Measurements from ENCODE around the gene ESYT1. TPM values are rescaled to one million over a fixed set of nuclear protein-coding genes. Genes with fewer than 3 reads are reported as not detected.
A peak's percentile ranks its signal among the peaks of the same experiment; 100 is the strongest.

The ESYT1 gene
- polyA plus RNA-seq, 4 donors = 2.7 to 51.8 (median 23.7) TPM

- H3K4me3 ChIP-seq (ENCODE audit: low read depth in 1 of 3, low read length in 3 of 3) = peak overlapping the region; percentile 86 to 95 (median 89)
- 1 to 7% (median 3%) methylated on average over 10 of the region's 10 CpGs for WGBS, 3 donors
- DNase-seq (peak; percentile 15 to 20), FAIRE-seq (no peak)
- H3K27ac ChIP-seq (ENCODE audit: low read depth in 1 of 3, low read length in 2 of 3) = peak overlapping the region; percentile 3 to 75 (median 58)
- peaks cover 2 to 12% (median 7%) of the 10 kb centered on the region in 3 donors for H3K4me1 ChIP-seq (ENCODE audit: control insufficient read depth in 3 of 3, insufficient read depth in 2 of 3, low read depth in 1 of 3, low read length in 2 of 3)
- no peaks in the 10 kb centered on the region for H3K27me3 ChIP-seq (ENCODE audit: control insufficient read depth in 3 of 3, insufficient read depth in 3 of 3, low read length in 3 of 3)
- peaks cover 5 to 26% (median 13%) of the 10 kb centered on the region in 3 donors for H3K36me3 ChIP-seq (ENCODE audit: control insufficient read depth in 3 of 3, insufficient read depth in 2 of 3, low read depth in 1 of 3, low read length in 3 of 3)
- no peaks in the 10 kb centered on the region for H3K9me3 ChIP-seq (ENCODE audit: control insufficient read depth in 2 of 2, insufficient read depth in 1 of 2, low read depth in 1 of 2, low read length in 1 of 2)
These were observed 60.2 kb downstream of the ESYT1 start for GRCh38 chr12:56188131-56188777.

GRCh38 chr12:56188778-56189098, 60.7 kb downstream of the ESYT1 start:
- DNase-seq = peak; percentile 21 to 50
- peak overlapping the region; percentile 3 to 75 (median 58) for H3K27ac ChIP-seq (ENCODE audit: low read depth in 1 of 3, low read length in 2 of 3)
- H3K4me1 ChIP-seq (ENCODE audit: control insufficient read depth in 3 of 3, insufficient read depth in 2 of 3, low read depth in 1 of 3, low read length in 2 of 3) = peaks cover 2 to 12% (median 7%) of the 10 kb centered on the region in 3 donors
- 1 to 2% (median 2%) methylated on average over 12 to 17 of the region's 17 CpGs for WGBS, 3 donors
- no peaks in the 10 kb centered on the region for H3K27me3 ChIP-seq (ENCODE audit: control insufficient read depth in 3 of 3, insufficient read depth in 3 of 3, low read length in 3 of 3)
- no peak for FAIRE-seq
- peak overlapping the region; percentile 86 to 95 (median 89) for H3K4me3 ChIP-seq (ENCODE audit: low read depth in 1 of 3, low read length in 3 of 3)
- peaks cover 4 to 23% (median 12%) of the 10 kb centered on the region in 3 donors for H3K36me3 ChIP-seq (ENCODE audit: control insufficient read depth in 3 of 3, insufficient read depth in 2 of 3, low read depth in 1 of 3, low read length in 3 of 3)
- no peaks in the 10 kb centered on the region for H3K9me3 ChIP-seq (ENCODE audit: control insufficient read depth in 2 of 2, insufficient read depth in 1 of 2, low read depth in 1 of 2, low read length in 1 of 2)

- Histone ChIP-seq H3K27me3 (ENCODE audit: control insufficient read depth in 3 of 3, insufficient read depth in 3 of 3, low read length in 3 of 3) (no peaks in the 10 kb centered on the region), H3K4me3 (ENCODE audit: low read depth in 1 of 3, low read length in 3 of 3) (peak within 1 kb of the TSS; percentile 86 to 95 (median 89)), H3K4me1 (ENCODE audit: control insufficient read depth in 3 of 3, insufficient read depth in 2 of 3, low read depth in 1 of 3, low read length in 2 of 3) (peaks cover 2 to 12% (median 7%) of the 10 kb centered on the region in 3 donors), H3K9me3 (ENCODE audit: control insufficient read depth in 2 of 2, insufficient read depth in 1 of 2, low read depth in 1 of 2, low read length in 1 of 2) (no peaks in the 10 kb centered on the region), H3K27ac (ENCODE audit: low read depth in 1 of 3, low read length in 2 of 3) (peak within 1 kb of the TSS; percentile 81 to 97 (median 89)), H3K36me3 (ENCODE audit: control insufficient read depth in 3 of 3, insufficient read depth in 2 of 3, low read depth in 1 of 3, low read length in 3 of 3) (peaks cover 0 to 20% (median 7%) of the 10 kb centered on the region in 3 donors)
- WGBS, 3 donors = 0 to 1% (median 0%) methylated on average over 32 to 93 of the region's 93 CpGs
- DNase-seq = peak; percentile 88 to 95
- FAIRE-seq = no peak
These were observed 61.2 kb downstream of the ESYT1 start, which contains the start of gene SMARCC2 for GRCh38 chr12:56189099-56189917. Gene SMARCC2 (minus strand): TSS chr12:56189483. CDS start chr12:56189461, 22 bp downstream.

DNA sequence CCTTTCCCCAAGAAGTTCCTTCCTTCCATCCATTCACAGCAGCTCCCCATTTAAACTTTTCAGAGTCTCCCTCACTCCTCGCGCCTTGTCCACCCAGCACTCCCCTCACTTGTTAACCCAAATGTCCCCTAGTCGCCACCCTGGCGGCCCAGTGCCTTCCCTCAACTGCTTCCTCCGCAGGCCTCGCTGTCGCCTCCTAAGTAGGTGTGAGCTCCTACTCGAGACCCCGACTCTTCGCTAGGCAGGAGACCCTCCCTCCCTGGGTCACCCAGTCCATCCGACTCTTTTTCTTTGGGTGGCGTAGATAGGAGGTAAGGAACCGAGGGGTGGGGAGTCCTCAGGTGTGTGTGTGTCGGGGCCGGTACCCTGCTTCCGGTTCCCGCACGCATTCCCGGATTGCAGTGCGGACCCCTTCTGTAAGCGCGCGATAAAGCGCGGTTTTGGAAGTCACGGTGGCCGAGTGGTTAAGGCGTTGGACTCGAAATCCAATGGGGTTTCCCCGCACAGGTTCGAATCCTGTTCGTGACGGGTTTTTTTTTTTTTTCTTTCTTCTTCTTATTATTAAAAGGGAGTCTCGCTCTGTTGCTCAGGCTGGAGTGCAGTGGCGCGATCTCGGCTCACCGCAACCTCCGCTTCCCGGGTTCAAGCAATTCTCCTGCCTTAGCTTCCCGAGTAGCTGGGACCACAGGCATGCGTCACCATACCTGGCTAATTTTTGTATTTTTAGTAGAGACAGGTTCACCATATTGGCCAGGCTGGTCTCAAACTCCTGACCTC, 62.0 kb downstream of the ESYT1 start:
- no peak for FAIRE-seq
- WGBS, 3 donors = 1% methylated on average over 42 of the region's 42 CpGs

DNA sequence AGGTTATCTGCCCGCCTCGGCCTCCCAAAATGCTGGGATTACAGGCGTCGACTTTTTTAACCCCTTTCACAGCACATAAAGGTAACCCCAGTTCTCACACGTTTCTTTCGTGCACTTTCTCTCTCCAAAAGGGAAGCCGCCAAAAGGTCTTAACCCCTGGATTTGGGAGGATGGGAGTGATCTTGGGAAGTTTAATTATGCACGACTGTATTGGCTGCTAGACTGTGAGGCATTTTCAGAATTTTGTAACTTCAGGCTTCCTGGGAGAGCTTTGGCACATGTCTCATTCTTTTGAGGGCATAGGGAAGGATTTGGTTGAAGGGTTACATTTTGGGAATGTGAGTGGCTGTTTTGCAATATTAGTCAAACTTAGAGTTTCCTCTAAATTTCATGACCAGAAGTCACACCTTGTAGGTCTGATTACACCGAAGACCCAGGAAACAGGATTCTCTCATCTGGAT, 62.7 kb downstream of the ESYT1 start:
- H3K27me3 ChIP-seq (ENCODE audit: control insufficient read depth in 3 of 3, insufficient read depth in 3 of 3, low read length in 3 of 3) = no peaks in the 10 kb centered on the region
- H3K9me3 ChIP-seq (ENCODE audit: control insufficient read depth in 2 of 2, insufficient read depth in 1 of 2, low read depth in 1 of 2, low read length in 1 of 2) = no peaks in the 10 kb centered on the region
- DNase-seq = peak; percentile 13 to 28
- H3K36me3 ChIP-seq (ENCODE audit: control insufficient read depth in 3 of 3, insufficient read depth in 2 of 3, low read depth in 1 of 3, low read length in 3 of 3) = peaks cover 0 to 10% (median 2%) of the 10 kb centered on the region in 3 donors
- no peak for FAIRE-seq
- peak overlapping the region in 2 of 3 donors; percentile 80 to 86 for H3K4me3 ChIP-seq (ENCODE audit: low read depth in 1 of 3, low read length in 3 of 3)
- H3K4me1 ChIP-seq (ENCODE audit: control insufficient read depth in 3 of 3, insufficient read depth in 2 of 3, low read depth in 1 of 3, low read length in 2 of 3) = peaks cover 2 to 12% (median 7%) of the 10 kb centered on the region in 3 donors
- peak overlapping the region; percentile 39 to 97 (median 88) for H3K27ac ChIP-seq (ENCODE audit: low read depth in 1 of 3, low read length in 2 of 3)
- 22 to 26% (median 26%) methylated on average over 9 of the region's 9 CpGs for WGBS, 3 donors

More for the DNA sequence above, 62.0 kb downstream of the ESYT1 start:
- no peaks in the 10 kb centered on the region for H3K9me3 ChIP-seq (ENCODE audit: control insufficient read depth in 2 of 2, insufficient read depth in 1 of 2, low read depth in 1 of 2, low read length in 1 of 2)
- H3K27ac ChIP-seq (ENCODE audit: low read depth in 1 of 3, low read length in 2 of 3) = peak overlapping the region; percentile 81 to 97 (median 88)
- peak; percentile 80 to 96 for DNase-seq
- H3K4me3 ChIP-seq (ENCODE audit: low read depth in 1 of 3, low read length in 3 of 3) = peak overlapping the region; percentile 50 to 86 (median 80)
- no peaks in the 10 kb centered on the region for H3K27me3 ChIP-seq (ENCODE audit: control insufficient read depth in 3 of 3, insufficient read depth in 3 of 3, low read length in 3 of 3)
- H3K36me3 ChIP-seq (ENCODE audit: control insufficient read depth in 3 of 3, insufficient read depth in 2 of 3, low read depth in 1 of 3, low read length in 3 of 3) = peaks cover 0 to 16% (median 3%) of the 10 kb centered on the region in 3 donors
- H3K4me1 ChIP-seq (ENCODE audit: control insufficient read depth in 3 of 3, insufficient read depth in 2 of 3, low read depth in 1 of 3, low read length in 2 of 3) = peaks cover 2 to 12% (median 7%) of the 10 kb centered on the region in 3 donors

- DNase-seq = no peak
- no peak overlapping the region for H3K27ac ChIP-seq (ENCODE audit: low read depth in 1 of 3, low read length in 2 of 3)
- no peaks in the 10 kb centered on the region for H3K27me3 ChIP-seq (ENCODE audit: control insufficient read depth in 3 of 3, insufficient read depth in 3 of 3, low read length in 3 of 3)
- peaks cover 2 to 8% (median 6%) of the 10 kb centered on the region in 3 donors for H3K4me1 ChIP-seq (ENCODE audit: control insufficient read depth in 3 of 3, insufficient read depth in 2 of 3, low read depth in 1 of 3, low read length in 2 of 3)
- H3K36me3 ChIP-seq (ENCODE audit: control insufficient read depth in 3 of 3, insufficient read depth in 2 of 3, low read depth in 1 of 3, low read length in 3 of 3) = no peaks in the 10 kb centered on the region
- no peak overlapping the region for H3K4me3 ChIP-seq (ENCODE audit: low read depth in 1 of 3, low read length in 3 of 3)
- no peaks in the 10 kb centered on the region for H3K9me3 ChIP-seq (ENCODE audit: control insufficient read depth in 2 of 2, insufficient read depth in 1 of 2, low read depth in 1 of 2, low read length in 1 of 2)
- FAIRE-seq = no peak
These were observed 64.5 kb downstream of the ESYT1 start for GRCh38 chr12:56192582-56192981.

DNA sequence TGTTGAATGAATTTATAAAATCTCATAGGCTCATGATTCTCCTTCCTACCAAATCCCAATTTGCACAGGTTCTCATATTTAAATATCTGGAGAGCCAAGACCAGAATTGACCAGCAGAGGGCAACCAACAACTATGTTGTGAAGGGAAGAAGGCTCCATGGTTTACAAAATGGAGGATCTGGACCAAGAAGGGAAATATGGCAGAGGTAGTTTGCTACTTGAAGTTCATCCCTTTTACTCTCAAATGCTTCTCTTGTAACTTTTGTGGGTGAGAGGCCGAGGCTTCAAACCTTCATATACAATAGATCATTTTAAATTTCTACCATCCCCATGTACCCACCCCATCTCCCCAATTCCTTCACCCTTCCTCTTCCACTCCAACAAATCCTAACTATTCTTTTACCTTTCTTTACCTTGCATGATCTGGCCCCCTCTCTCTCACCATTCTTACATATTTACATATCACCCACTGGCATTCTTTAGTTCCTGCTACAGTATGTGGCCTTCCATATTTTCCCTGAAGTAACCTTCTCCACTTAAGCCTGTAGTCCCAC, 65.0 kb downstream of the ESYT1 start:
- FAIRE-seq = no peak
- 22 to 60% (median 47%) methylated on average over 1 of the region's 1 CpG for WGBS, 3 donors
- peaks cover under 1 to 2% (median 1%) of the 10 kb centered on the region in 3 donors for H3K4me1 ChIP-seq (ENCODE audit: control insufficient read depth in 3 of 3, insufficient read depth in 2 of 3, low read depth in 1 of 3, low read length in 2 of 3)

More for the DNA sequence above, 65.0 kb downstream of the ESYT1 start:
- no peaks in the 10 kb centered on the region for H3K9me3 ChIP-seq (ENCODE audit: control insufficient read depth in 2 of 2, insufficient read depth in 1 of 2, low read depth in 1 of 2, low read length in 1 of 2)
- peak; percentile 87 for DNase-seq
- no peaks in the 10 kb centered on the region for H3K36me3 ChIP-seq (ENCODE audit: control insufficient read depth in 3 of 3, insufficient read depth in 2 of 3, low read depth in 1 of 3, low read length in 3 of 3)
- no peak overlapping the region for H3K4me3 ChIP-seq (ENCODE audit: low read depth in 1 of 3, low read length in 3 of 3)
- no peak overlapping the region for H3K27ac ChIP-seq (ENCODE audit: low read depth in 1 of 3, low read length in 2 of 3)
- H3K27me3 ChIP-seq (ENCODE audit: control insufficient read depth in 3 of 3, insufficient read depth in 3 of 3, low read length in 3 of 3) = no peaks in the 10 kb centered on the region

Measured in small intestine (tissue), 7 donors.